Measurements from ENCODE around the gene RUNX2. TPM values are rescaled to one million over a fixed set of nuclear protein-coding genes. Genes with fewer than 3 reads are reported as not detected.

The RUNX2 gene
- total and polyA plus RNA-seq, 10 of the 15 experiments (the other 5 are each of a cell fraction or from before 2014, with no cell fraction given) = 0.01 to 0.77 (median 0.15) TPM; not detected in 3

DNA sequence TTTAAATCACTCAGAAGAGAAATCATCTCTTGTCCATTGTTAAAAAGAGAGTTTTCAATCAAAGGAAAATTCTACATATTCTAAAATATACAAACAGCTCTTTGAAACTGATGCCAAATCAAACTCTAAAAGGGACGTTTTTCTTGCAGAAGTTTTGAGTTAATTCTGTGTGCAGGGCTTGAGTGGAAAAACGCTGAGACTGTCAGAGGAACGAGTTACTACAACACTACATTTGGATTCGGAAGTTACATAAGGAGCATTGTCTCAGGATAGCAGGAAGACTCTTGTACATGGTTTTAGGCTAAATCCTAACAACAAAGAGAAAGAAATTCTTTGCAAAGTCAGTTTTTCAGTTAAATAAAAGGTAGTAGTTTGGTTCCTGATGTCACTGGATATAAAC, 205.3 kb downstream of the RUNX2 start (continued):
- TF ChIP-seq, protein P1, sequence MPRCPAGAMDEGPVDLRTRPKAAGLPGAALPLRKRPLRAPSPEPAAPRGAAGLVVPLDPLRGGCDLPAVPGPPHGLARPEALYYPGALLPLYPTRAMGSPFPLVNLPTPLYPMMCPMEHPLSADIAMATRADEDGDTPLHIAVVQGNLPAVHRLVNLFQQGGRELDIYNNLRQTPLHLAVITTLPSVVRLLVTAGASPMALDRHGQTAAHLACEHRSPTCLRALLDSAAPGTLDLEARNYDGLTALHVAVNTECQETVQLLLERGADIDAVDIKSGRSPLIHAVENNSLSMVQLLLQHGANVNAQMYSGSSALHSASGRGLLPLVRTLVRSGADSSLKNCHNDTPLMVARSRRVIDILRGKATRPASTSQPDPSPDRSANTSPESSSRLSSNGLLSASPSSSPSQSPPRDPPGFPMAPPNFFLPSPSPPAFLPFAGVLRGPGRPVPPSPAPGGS (IDR thresholded peaks at IDR 0.05; ENCODE audit: borderline replicate concordance, insufficient read depth, low read depth, low read length, poor library complexity, severe bottlenecking) = no peak
- TF ChIP-seq FOXK2 (IDR thresholded peaks at IDR 0.05) (no peak), NR2F1 (conservative IDR thresholded peaks at IDR 0.05) (no peak), ZSCAN29 (IDR thresholded peaks at IDR 0.05) (no peak), KLF5 (IDR thresholded peaks at IDR 0.05; ENCODE audit: partially characterized antibody) (no peak), KAT2A (conservative IDR thresholded peaks at IDR 0.05; ENCODE audit: control insufficient read depth, low read depth, low read length) (no peak)
- TF ChIP-seq, protein P2, sequence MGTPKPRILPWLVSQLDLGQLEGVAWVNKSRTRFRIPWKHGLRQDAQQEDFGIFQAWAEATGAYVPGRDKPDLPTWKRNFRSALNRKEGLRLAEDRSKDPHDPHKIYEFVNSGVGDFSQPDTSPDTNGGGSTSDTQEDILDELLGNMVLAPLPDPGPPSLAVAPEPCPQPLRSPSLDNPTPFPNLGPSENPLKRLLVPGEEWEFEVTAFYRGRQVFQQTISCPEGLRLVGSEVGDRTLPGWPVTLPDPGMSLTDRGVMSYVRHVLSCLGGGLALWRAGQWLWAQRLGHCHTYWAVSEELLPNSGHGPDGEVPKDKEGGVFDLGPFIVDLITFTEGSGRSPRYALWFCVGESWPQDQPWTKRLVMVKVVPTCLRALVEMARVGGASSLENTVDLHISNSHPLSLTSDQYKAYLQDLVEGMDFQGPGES (IDR thresholded peaks at IDR 0.05) = no peak
- TF ChIP-seq, protein P3, sequence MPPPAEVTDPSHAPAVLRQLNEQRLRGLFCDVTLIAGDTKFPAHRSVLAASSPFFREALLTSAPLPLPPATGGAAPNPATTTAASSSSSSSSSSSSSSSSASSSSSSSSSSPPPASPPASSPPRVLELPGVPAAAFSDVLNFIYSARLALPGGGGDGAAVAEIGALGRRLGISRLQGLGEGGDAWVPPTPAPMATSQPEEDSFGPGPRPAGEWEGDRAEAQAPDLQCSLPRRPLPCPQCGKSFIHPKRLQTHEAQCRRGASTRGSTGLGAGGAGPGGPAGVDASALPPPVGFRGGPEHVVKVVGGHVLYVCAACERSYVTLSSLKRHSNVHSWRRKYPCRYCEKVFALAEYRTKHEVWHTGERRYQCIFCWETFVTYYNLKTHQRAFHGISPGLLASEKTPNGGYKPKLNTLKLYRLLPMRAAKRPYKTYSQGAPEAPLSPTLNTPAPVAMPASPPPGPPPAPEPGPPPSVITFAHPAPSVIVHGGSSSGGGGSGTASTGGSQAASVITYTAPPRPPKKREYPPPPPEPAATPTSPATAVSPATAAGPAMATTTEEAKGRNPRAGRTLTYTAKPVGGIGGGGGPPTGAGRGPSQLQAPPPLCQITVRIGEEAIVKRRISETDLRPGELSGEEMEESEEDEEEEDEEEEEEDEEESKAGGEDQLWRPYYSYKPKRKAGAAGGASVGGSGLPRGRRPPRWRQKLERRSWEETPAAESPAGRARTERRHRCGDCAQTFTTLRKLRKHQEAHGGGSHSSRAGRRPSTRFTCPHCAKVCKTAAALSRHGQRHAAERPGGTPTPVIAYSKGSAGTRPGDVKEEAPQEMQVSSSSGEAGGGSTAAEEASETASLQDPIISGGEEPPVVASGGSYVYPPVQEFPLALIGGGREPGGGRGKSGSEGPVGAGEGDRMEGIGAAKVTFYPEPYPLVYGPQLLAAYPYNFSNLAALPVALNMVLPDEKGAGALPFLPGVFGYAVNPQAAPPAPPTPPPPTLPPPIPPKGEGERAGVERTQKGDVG (CRISPR knock-in tag; IDR thresholded peaks at IDR 0.05) = no peak
